Forelimb muscle (tissue), 1 donor: ENCODE data around the gene SCN5A. TPM values are rescaled to one million over a fixed set of nuclear protein-coding genes. Genes with fewer than 3 reads are reported as not detected.

Experiments
- DNase-seq: peaks from one replicate; pipeline ENCODE4 v3.0.0-alpha.2; 2013; ENCODE audit warnings: low read depth
- polyA plus RNA-seq: library from polyadenylated mRNA; unstranded; fragments of 120-200 nt; gene quantifications from one replicate; pipeline ENCODE4 v1.2.1, GENCODE V29; 2013; ENCODE audit not compliant: insufficient read length

Gene SCN5A
- polyA plus RNA-seq, 1 donor = 5.9 TPM

GRCh38 chr3:38601956-38602550 lies 47.4 kb downstream of the SCN5A start:
- DNase-seq = no peak

- DNase-seq = no peak
Measured at GRCh38 chr3:38600551-38600950, 48.9 kb downstream of the SCN5A start.

- DNase-seq = no peak
Measured at GRCh38 chr3:38599886-38600285, 49.6 kb downstream of the SCN5A start.

- no peak for DNase-seq
Measured at GRCh38 chr3:38598791-38599190, 50.7 kb downstream of the SCN5A start.

- DNase-seq = no peak
Measured at GRCh38 chr3:38597502-38598060, 51.9 kb downstream of the SCN5A start.

GRCh38 chr3:38595393-38595792 lies 54.1 kb downstream of the SCN5A start:
- no peak for DNase-seq

- DNase-seq = no peak
Measured at GRCh38 chr3:38590521-38590920, 59.0 kb downstream of the SCN5A start.

- no peak for DNase-seq
Measured at GRCh38 chr3:38588995-38589937, 60.2 kb downstream of the SCN5A start.

GRCh38 chr3:38588371-38588971 lies 61.0 kb downstream of the SCN5A start:
- DNase-seq = no peak

- no peak for DNase-seq
Measured at GRCh38 chr3:38587548-38588131, 61.8 kb downstream of the SCN5A start.

- no peak for DNase-seq
Measured at GRCh38 chr3:38586546-38587520, 62.7 kb downstream of the SCN5A start.

GRCh38 chr3:38585791-38586420 lies 63.6 kb downstream of the SCN5A start:
- no peak for DNase-seq

GRCh38 chr3:38583688-38584087 lies 65.8 kb downstream of the SCN5A start:
- no peak for DNase-seq

GRCh38 chr3:38582941-38583645 lies 66.4 kb downstream of the SCN5A start:
- no peak for DNase-seq

- no peak for DNase-seq
Measured at GRCh38 chr3:38582316-38582715, 67.2 kb downstream of the SCN5A start.

- no peak for DNase-seq
Measured at GRCh38 chr3:38581774-38582173, 67.7 kb downstream of the SCN5A start.

- DNase-seq = no peak
Measured at GRCh38 chr3:38580450-38581382, 68.8 kb downstream of the SCN5A start.
